ENCODE data around the gene BCAP29. TPM values are rescaled to one million over a fixed set of nuclear protein-coding genes. Genes with fewer than 3 reads are reported as not detected.

Gene BCAP29
- total and polyA plus RNA-seq, 9 of the 15 experiments (the other 6 are each of a cell fraction or from before 2014, with no cell fraction given), result 63.4 to 137 (median 79.7) TPM

GRCh38 chr7:107563775-107564552, 16.1 kb upstream of the BCAP29 start, which contains the start of the genes COG5 and DUS4L (continued):
- TF ChIP-seq, protein P1, sequence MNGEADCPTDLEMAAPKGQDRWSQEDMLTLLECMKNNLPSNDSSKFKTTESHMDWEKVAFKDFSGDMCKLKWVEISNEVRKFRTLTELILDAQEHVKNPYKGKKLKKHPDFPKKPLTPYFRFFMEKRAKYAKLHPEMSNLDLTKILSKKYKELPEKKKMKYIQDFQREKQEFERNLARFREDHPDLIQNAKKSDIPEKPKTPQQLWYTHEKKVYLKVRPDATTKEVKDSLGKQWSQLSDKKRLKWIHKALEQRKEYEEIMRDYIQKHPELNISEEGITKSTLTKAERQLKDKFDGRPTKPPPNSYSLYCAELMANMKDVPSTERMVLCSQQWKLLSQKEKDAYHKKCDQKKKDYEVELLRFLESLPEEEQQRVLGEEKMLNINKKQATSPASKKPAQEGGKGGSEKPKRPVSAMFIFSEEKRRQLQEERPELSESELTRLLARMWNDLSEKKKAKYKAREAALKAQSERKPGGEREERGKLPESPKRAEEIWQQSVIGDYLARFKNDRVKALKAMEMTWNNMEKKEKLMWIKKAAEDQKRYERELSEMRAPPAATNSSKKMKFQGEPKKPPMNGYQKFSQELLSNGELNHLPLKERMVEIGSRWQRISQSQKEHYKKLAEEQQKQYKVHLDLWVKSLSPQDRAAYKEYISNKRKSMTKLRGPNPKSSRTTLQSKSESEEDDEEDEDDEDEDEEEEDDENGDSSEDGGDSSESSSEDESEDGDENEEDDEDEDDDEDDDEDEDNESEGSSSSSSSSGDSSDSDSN (IDR thresholded peaks at IDR 0.05; ENCODE audit: borderline replicate concordance in 1 of 2, low read depth in 2 of 2, low read length in 2 of 2), result 0 out of 4 replicates have a peak, but pooled peaks of 1 of the 2 experiments have one; percentile 14
- TF ChIP-seq MTF1 (CRISPR knock-in tag; IDR thresholded peaks at IDR 0.05; ENCODE audit: borderline replicate concordance) (no peak), SMAD1 (IDR thresholded peaks at IDR 0.05; ENCODE audit: low read depth, low read length, partially characterized antibody) (no peak), NONO (IDR thresholded peaks at IDR 0.05; ENCODE audit: low read depth in 2 of 2, low read length in 1 of 2) (peak; percentile 61 to 97; a peak in 3 of 4 replicates), E2F3 (CRISPR knock-in tag; IDR thresholded peaks at IDR 0.05) (no peak), RFX7 (CRISPR knock-in tag; IDR thresholded peaks at IDR 0.05) (no peak), ETV6 (IDR thresholded peaks at IDR 0.05; ENCODE audit: borderline replicate concordance in 1 of 2, low read depth in 2 of 2, low read length in 1 of 2) (no peak), ETV6 (CRISPR knock-in tag; IDR thresholded peaks at IDR 0.05; ENCODE audit: borderline replicate concordance) (no peak), HMG20B (CRISPR knock-in tag; IDR thresholded peaks at IDR 0.05) (no peak), SNAPC5 (CRISPR knock-in tag; IDR thresholded peaks at IDR 0.05) (no peak), ZNF764 (CRISPR knock-in tag; IDR thresholded peaks at IDR 0.05; ENCODE audit: low read depth) (peak; percentile 75; the same call in 1 of the 2 replicates), IFI16 (CRISPR knock-in tag; IDR thresholded peaks at IDR 0.05) (no peak), SMARCA5 (IDR thresholded peaks at IDR 0.05) (no peak), POLR2G (IDR thresholded peaks at IDR 0.05; ENCODE audit: low read depth, low read length) (peak; percentile 98), ZNF785 (CRISPR knock-in tag; IDR thresholded peaks at IDR 0.05) (no peak), POLR2H (tag; IDR thresholded peaks at IDR 0.05; ENCODE audit: low read depth) (peak; percentile 31; the same call in 1 of the 2 replicates), BRD9 (IDR thresholded peaks at IDR 0.05; ENCODE audit: low read depth, partially characterized antibody) (no peak), SMC3 (conservative IDR thresholded peaks at IDR 0.05; ENCODE audit: insufficient read depth, low read depth, low read length) (no peak), ARID3A (IDR thresholded peaks at IDR 0.05; ENCODE audit: borderline replicate concordance, low read depth, low read length) (no peak)
- TF ChIP-seq, protein P2, sequence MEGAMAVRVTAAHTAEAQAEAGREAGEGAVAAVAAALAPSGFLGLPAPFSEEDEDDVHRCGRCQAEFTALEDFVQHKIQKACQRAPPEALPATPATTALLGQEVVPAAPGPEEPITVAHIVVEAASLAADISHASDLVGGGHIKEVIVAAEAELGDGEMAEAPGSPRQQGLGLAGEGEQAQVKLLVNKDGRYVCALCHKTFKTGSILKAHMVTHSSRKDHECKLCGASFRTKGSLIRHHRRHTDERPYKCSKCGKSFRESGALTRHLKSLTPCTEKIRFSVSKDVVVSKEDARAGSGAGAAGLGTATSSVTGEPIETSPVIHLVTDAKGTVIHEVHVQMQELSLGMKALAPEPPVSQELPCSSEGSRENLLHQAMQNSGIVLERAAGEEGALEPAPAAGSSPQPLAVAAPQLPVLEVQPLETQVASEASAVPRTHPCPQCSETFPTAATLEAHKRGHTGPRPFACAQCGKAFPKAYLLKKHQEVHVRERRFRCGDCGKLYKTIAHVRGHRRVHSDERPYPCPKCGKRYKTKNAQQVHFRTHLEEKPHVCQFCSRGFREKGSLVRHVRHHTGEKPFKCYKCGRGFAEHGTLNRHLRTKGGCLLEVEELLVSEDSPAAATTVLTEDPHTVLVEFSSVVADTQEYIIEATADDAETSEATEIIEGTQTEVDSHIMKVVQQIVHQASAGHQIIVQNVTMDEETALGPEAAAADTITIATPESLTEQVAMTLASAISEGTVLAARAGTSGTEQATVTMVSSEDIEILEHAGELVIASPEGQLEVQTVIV (CRISPR knock-in tag; IDR thresholded peaks at IDR 0.05; ENCODE audit: borderline replicate concordance), result no peak
